Measurements from ENCODE around the gene GLTPD2.

Gene GLTPD2

DNA sequence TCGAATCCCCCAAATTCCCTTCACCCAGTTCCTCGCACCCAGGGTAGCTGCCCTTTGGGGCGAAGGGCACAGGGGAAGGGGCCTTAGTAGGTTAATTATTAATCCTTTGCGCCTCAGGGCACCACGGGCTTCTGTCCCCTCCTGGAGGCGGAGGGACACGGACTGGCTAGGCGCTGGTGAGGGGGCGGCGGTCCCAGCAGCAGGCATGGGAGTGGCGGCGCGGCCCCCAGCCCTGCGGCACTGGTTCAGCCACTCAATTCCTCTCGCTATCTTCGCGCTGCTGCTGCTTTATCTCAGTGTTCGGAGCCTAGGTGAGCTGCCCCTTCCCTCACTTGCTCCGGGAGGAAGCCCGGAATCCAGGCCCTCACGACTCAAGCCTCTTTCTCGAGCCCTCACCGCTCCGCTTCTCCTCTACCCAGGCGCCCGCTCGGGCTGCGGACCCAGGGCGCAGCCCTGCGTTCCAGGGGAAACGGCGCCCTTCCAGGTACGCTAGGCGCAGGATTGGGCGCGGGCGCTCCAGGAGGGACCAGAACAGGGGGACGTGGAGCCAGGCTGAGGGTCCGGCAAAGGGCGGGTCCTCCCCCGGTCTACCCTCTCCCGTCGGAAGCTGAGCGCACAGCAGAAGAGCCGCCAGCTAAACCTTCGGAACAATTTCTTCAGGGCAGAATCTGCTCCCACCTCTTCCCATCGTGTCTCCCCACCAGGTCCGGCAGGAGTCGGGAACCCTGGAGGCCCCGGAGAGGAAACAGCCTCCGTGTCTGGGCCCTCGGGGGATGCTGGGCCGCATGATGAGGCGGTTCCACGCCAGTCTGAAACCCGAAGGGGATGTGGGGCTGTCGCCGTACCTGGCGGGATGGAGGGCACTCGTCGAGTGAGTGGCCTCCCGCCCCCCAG lies at the start of gene GLTPD2:
Gene GLTPD2 (plus strand): TSS at position 158 of the 894 bp plus-strand sequence. CDS start 48 bp downstream, at position 206.
- DNase-seq (ENCODE audit: low spot score): peak; percentile 75

GRCh38 chr17:4739122-4740024 lies 49.4 kb upstream of the GLTPD2 start, which contains the start of the genes CXCL16 and ZMYND15:
Gene CXCL16, minus strand, starts transcription at chr17:4739928. Its CDS starts 589 bp downstream, at chr17:4739339.
Gene ZMYND15, plus strand, starts transcription at chr17:4739833. Its CDS starts 716 bp downstream, at chr17:4740549.
- DNase-seq (ENCODE audit: low spot score): peak; percentile 46

DNA sequence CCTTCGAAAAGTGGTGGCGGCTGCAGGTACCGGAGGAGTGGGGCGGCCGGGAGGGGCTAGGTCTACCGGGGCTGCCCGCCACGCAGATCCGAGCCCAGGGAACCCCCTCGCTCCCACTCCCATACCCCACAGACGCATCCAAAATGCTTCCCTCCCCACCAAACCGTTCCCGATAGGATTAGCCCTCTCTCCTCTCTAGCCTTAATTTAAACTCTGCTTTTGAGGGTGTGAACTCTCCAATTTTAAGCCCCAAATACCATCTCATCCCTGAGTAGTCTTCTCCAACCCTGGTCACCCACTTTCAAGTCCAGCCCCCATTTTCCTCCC lies 48.8 kb upstream of the GLTPD2 start:
- no peak for DNase-seq (ENCODE audit: low spot score)

- DNase-seq (ENCODE audit: low spot score): no peak
Measured at GRCh38 chr17:4740584-4740983, 48.2 kb upstream of the GLTPD2 start.

- no peak for DNase-seq (ENCODE audit: low spot score)
Measured at GRCh38 chr17:4741544-4741943, 47.2 kb upstream of the GLTPD2 start.

DNA sequence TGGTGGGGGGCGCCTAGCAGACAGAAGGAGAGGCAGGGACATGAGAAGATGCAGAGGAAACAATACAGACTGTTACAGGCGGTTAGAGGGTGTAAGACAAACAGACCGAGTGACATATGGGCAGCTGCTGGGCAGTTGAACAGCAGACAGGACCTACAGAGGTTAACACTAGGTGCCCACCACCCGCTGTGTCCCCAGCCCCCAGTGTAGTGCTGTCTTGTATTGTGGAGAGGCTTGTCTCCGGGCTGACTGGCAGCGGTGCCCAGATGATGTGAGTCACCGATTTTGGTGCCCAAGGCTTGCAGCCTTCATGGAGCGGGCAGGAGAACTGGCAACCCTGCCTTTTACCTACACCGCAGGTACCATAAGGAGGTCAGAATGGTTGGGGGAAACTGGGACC lies 46.6 kb upstream of the GLTPD2 start:
- no peak for DNase-seq (ENCODE audit: low spot score)

GRCh38 chr17:4742629-4743028 lies 46.1 kb upstream of the GLTPD2 start:
- no peak for DNase-seq (ENCODE audit: low spot score)

- no peak for DNase-seq (ENCODE audit: low spot score)
Measured at GRCh38 chr17:4743216-4743615, 45.5 kb upstream of the GLTPD2 start.

DNA sequence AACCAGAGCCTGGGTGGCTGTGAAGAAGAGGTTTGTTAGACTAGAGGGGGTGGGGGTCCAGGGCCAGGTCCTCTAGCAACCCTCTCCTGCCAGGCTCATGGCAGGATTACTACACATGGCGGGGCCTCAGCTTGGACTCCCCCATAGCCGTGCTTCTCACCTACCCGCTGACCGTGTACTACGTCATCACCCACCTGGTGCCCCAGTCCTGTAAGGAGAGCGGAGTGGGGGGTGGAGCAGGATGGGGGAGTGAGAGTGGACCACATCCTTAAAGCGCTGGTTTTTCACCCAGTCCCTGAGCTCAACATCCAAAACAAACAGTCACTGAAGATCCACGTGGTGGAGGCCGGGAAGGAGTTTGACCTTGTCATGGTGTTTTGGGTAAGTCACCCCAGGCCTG lies 44.9 kb upstream of the GLTPD2 start:
- no peak for DNase-seq (ENCODE audit: low spot score)

DNA sequence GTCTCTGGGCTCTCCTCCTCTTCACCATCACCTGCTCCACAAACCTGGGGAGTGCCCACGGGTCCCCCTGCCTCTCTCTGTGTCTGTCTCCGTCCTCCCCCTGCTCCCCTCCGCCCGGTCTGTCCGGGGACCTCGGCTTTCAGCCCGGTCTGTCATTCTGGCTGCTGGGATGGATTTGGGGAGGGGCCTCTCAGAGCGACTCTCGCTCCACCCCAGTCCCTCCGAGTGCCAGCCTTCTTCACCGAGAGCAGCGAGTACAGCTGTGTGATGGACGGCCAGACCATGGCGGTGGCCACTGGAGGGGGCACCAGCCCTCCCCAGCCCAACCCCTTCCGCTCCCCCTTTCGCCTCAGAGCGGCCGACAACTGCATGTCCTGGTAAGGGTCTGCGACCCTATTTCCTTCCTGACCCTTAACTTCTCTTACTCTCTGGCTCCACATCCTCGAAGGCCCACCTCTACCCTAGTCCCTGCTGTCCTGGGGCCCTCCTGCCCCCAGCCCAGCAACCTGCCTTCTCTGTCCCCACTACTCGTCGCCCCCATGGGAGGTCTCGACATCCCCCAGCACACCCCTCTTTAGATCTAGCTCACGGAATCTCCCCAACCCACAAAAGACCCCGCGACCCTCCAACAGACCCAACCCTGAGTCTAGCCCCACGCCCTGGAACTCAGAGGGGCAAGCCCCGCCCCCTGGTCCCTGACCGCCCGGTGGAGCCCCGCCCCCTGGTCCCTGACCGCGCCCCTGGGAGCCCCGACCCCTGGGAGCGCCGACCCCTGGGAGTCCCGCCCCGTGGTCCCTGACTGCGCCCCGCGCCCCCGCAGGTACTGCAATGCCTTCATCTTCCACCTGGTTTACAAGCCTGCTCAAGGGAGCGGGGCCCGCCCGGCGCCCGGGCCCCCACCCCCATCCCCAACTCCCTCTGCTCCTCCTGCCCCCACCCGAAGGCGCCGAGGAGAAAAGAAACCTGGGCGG lies 43.5 kb upstream of the GLTPD2 start:
- no peak for DNase-seq (ENCODE audit: low spot score)

DNA sequence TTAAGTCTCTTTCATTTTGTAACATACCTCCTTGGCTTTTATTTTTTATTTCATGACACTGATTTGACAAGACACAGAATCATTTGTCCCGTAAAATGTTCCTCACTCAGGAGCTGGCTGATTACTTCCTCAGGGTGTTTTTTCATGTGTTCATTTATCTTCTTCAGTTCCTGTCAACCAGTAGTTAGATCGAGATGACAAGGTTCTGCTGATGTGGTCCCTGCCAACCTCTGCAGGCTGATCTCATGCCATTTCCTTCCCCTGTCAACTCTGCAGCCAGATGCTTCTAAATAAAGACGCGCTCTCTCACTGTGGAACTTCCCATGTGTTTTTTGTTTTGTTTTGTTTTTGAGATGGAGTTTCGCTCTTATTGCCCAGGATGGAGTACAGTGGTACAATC lies 40.9 kb upstream of the GLTPD2 start:
- no peak for DNase-seq (ENCODE audit: low spot score)

DNA sequence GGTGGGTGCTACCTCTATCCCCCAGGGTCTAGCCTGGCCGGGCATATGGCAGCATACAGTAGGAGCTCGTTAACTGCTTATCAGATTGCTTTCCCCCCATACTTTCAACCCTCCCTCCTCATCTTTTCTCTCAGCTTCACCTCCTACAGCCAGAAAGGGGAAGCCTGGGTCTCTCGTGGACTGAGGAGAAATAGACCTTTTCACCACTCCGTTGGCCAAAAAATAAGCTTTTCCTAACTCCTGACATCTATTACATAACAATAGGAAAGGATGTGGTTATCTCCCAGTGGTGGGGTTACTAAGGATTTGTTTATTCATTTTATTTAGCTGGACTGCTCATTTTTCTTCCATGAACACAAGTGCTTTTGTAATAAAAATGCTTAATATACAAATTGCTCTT lies 40.1 kb upstream of the GLTPD2 start:
- no peak for DNase-seq (ENCODE audit: low spot score)

DNA sequence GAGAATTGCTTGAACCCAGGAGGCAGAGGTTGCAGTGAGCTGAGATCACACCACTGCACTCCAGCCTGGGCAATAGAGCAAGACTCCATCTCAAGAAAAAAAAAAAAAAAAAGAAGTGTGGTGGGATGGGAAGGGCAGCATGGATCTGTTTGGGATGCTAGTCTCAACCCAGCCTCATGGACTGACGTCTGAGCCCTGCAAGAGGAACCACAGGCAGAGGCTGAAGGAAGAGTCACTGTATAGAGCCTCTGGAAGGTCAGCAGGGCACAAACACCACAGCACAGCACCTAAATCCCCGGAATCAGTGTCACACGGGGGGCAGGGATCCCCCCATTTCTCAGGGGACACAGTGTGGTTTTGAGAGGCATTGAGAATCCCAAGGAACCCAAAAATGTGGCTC lies 38.2 kb upstream of the GLTPD2 start:
- DNase-seq (ENCODE audit: low spot score): no peak

DNA sequence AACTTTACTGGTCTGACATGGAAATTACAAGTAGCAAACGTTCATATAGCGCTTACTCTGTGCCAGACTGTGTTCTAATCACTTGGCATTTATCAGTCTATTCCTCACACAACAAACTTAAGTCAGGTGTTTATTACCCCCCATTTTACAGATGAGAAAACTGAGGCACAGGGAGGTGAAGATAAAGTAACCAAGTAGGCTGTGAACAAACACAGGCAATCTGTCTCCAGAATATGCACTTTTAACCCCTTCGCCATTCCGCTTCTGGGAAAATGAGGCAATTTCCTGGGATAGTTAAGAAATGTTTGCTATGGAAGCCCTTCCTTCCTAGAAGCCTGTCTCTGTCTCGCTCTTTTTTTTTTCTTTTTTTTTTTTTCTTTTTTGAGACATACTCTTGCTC lies 36.8 kb upstream of the GLTPD2 start:
- DNase-seq (ENCODE audit: low spot score): no peak

GRCh38 chr17:4753392-4753791 lies 35.4 kb upstream of the GLTPD2 start:
- no peak for DNase-seq (ENCODE audit: low spot score)

- DNase-seq (ENCODE audit: low spot score): peak; percentile 46
Measured at GRCh38 chr17:4759776-4760236, 29.0 kb upstream of the GLTPD2 start.

- no peak for DNase-seq (ENCODE audit: low spot score)
Measured at GRCh38 chr17:4764595-4764994, 24.2 kb upstream of the GLTPD2 start.

GRCh38 chr17:4766201-4766600 lies 22.6 kb upstream of the GLTPD2 start:
- no peak for DNase-seq (ENCODE audit: low spot score)

GRCh38 chr17:4766723-4767122 lies 22.0 kb upstream of the GLTPD2 start:
- DNase-seq (ENCODE audit: low spot score): no peak

DNA sequence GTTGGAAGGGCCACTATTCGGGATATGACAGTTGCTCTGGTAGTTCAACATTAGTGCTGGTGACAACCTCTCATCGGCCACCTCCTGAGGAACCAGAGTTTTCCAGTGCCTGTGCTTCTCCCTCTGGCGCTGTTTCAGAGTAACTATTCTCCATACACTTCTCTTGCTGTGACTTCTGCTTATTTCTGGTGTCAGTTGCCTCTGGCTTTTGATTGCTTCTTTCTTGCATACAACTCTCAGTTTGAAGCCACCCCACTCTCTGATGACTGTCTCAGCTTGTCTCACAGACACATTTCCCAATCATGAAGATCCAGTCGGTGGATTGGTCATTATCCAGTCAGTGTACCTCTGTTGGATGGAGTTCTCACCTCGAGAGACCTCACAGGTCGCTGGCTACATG lies 20.5 kb upstream of the GLTPD2 start:
- DNase-seq (ENCODE audit: low spot score): no peak

DNA sequence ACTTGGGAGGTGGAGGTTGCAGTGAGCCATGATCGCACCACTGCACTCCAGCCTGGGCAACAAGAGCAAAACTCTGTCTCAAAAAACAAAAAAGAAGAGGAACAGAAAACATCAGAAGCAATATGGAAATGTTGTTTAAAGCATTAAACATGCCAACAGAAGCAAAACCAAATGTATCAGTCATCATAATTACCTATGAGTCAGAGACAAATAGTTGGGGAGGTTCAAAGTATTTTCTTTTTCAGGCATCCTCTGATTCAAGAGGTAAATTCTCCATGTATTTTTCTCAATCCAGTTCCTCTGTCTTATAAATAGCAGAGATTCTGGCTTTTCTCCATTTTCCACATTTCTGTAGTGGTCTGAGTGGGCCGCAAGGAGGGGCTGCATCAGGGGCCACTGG lies 19.1 kb upstream of the GLTPD2 start:
- DNase-seq (ENCODE audit: low spot score): no peak
